SU-DHL-6 (cell line): ENCODE measurements around the gene C20orf144.

Experiments used
- H2AFZ ChIP-seq: fragments of 200-600 bp; sonication (generic); 2 replicates; pipeline ENCODE4 v1.6.1; 2014; ENCODE audit warnings: low read depth, mild to moderate bottlenecking, moderate library complexity, mixed read lengths, antibody characterized with exemption, low read length; ENCODE audit not compliant: severe bottlenecking
- H3F3A ChIP-seq: fragments of 200-600 bp; shearing (Covaris generic); 2 replicates; pipeline ENCODE4 v1.6.0; 2016; ENCODE audit warnings: antibody characterized with exemption, mild to moderate bottlenecking; ENCODE audit not compliant: insufficient read depth
- H3K27ac ChIP-seq: fragments of 200-600 bp; sonication (generic); 2 replicates; pipeline ENCODE4 v1.5.1; 2016; ENCODE audit warnings: low read depth, mild to moderate bottlenecking, low read length, moderate library complexity, mixed read lengths
- H3K27me3 ChIP-seq: fragments of 200-600 bp; sonication (generic), shearing (Covaris generic); 2 replicates; pipeline ENCODE4 v1.6.0; 2014; ENCODE audit warnings: mild to moderate bottlenecking, low read length
- H3K36me3 ChIP-seq: fragments of 200-600 bp; sonication (generic); 2 replicates; pipeline ENCODE4 v1.6.1; 2014; ENCODE audit warnings: mild to moderate bottlenecking, low read length, mixed read lengths
- H3K4me2 ChIP-seq: fragments of 300-600, 200-600 bp; shearing (Covaris generic), sonication (generic); 2 replicates; pipeline ENCODE4 v1.6.0; 2014; ENCODE audit warnings: low read length, low read depth, mild to moderate bottlenecking; ENCODE audit not compliant: poor library complexity, severe bottlenecking
- H3K4me3 ChIP-seq: fragments of 200-600 bp; sonication (generic); 2 replicates; pipeline ENCODE4 v1.5.1; 2014; ENCODE audit warnings: antibody characterized with exemption, low read length, mild to moderate bottlenecking, mixed read lengths; ENCODE audit not compliant: insufficient read depth, poor library complexity, severe bottlenecking
- H3K79me2 ChIP-seq: fragments of 200-600 bp; sonication (generic); 2 replicates; pipeline ENCODE4 v1.6.1; 2014; ENCODE audit warnings: mild to moderate bottlenecking, low read length, moderate library complexity; ENCODE audit not compliant: insufficient read depth
- H3K9ac ChIP-seq: fragments of 200-600 bp; sonication (generic); 2 replicates; pipeline ENCODE4 v1.7.0; 2014; ENCODE audit warnings: mild to moderate bottlenecking, low read length
- H3K9me2 ChIP-seq: fragments of 200-600 bp; sonication (generic); replicated peaks from 2 replicates; pipeline ENCODE4 v1.6.1; 2014; ENCODE audit warnings: low read length; ENCODE audit not compliant: insufficient read depth
- H3K9me3 ChIP-seq: fragments of 200-600 bp; sonication (generic); 2 replicates; pipeline ENCODE4 v1.6.1; 2014; ENCODE audit warnings: low read length, mixed read lengths; ENCODE audit not compliant: insufficient read depth
- H4K20me1 ChIP-seq: fragments of 200-600 bp; sonication (generic); 2 replicates; pipeline ENCODE4 v1.6.1; 2014; ENCODE audit warnings: low read depth, mild to moderate bottlenecking, antibody characterized with exemption, low read length, moderate library complexity, mixed read lengths
- EZH2phosphoT487 ChIP-seq: fragments of 200-600 bp; sonication (generic), shearing (Covaris generic); conservative IDR thresholded peaks from 2 replicates; pipeline ENCODE4 v1.6.1; 2018; ENCODE audit warnings: mild to moderate bottlenecking, antibody characterized with exemption, low read length, moderate library complexity, mixed read lengths
- TF ChIP-seq, protein P1 (sequence below): fragments of 200-600 bp; sonication (generic); IDR thresholded peaks from one replicate; pipeline ENCODE4 v1.5.1; 2017; ENCODE audit warnings: antibody characterized with exemption, mild to moderate bottlenecking, low read length, moderate library complexity; ENCODE audit not compliant: insufficient read depth, poor library complexity, severe bottlenecking

Gene C20orf144

GRCh38 chr20:33693289-33693688 lies 31.2 kb downstream of the C20orf144 start:
- H3K27me3 ChIP-seq = no peaks in the 10 kb centered on the region
- H2AFZ ChIP-seq = no peak overlapping the region
- H3K9me3 ChIP-seq = no peaks in the 10 kb centered on the region
- no peak overlapping the region for H3K27ac ChIP-seq
- no peaks in the 10 kb centered on the region for H3K36me3 ChIP-seq
- no peak overlapping the region for H3K4me3 ChIP-seq
- TF ChIP-seq, protein P1, sequence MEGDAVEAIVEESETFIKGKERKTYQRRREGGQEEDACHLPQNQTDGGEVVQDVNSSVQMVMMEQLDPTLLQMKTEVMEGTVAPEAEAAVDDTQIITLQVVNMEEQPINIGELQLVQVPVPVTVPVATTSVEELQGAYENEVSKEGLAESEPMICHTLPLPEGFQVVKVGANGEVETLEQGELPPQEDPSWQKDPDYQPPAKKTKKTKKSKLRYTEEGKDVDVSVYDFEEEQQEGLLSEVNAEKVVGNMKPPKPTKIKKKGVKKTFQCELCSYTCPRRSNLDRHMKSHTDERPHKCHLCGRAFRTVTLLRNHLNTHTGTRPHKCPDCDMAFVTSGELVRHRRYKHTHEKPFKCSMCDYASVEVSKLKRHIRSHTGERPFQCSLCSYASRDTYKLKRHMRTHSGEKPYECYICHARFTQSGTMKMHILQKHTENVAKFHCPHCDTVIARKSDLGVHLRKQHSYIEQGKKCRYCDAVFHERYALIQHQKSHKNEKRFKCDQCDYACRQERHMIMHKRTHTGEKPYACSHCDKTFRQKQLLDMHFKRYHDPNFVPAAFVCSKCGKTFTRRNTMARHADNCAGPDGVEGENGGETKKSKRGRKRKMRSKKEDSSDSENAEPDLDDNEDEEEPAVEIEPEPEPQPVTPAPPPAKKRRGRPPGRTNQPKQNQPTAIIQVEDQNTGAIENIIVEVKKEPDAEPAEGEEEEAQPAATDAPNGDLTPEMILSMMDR = no peak
- TF ChIP-seq EZH2phosphoT487 = no peak
- no peaks in the 10 kb centered on the region for H3K79me2 ChIP-seq
- H3K9me2 ChIP-seq = no peaks in the 10 kb centered on the region
- no peak overlapping the region for H3K4me2 ChIP-seq
- H4K20me1 ChIP-seq = no peaks in the 10 kb centered on the region
- H3F3A ChIP-seq = no peaks in the 10 kb centered on the region
- no peak overlapping the region for H3K9ac ChIP-seq

- no peak overlapping the region for H3K27ac ChIP-seq
- H3K4me2 ChIP-seq = no peak overlapping the region
- H2AFZ ChIP-seq = no peak overlapping the region
- no peaks in the 10 kb centered on the region for H3K79me2 ChIP-seq
- TF ChIP-seq, protein P1 = no peak
- TF ChIP-seq EZH2phosphoT487 = no peak
- no peaks in the 10 kb centered on the region for H3K9me2 ChIP-seq
- no peaks in the 10 kb centered on the region for H3F3A ChIP-seq
- H3K9me3 ChIP-seq = no peaks in the 10 kb centered on the region
- no peak overlapping the region for H3K4me3 ChIP-seq
- H4K20me1 ChIP-seq = no peaks in the 10 kb centered on the region
- H3K36me3 ChIP-seq = no peaks in the 10 kb centered on the region
- no peak overlapping the region for H3K9ac ChIP-seq
- no peaks in the 10 kb centered on the region for H3K27me3 ChIP-seq
Observed at GRCh38 chr20:33693741-33694638, 31.9 kb downstream of the C20orf144 start.

DNA sequence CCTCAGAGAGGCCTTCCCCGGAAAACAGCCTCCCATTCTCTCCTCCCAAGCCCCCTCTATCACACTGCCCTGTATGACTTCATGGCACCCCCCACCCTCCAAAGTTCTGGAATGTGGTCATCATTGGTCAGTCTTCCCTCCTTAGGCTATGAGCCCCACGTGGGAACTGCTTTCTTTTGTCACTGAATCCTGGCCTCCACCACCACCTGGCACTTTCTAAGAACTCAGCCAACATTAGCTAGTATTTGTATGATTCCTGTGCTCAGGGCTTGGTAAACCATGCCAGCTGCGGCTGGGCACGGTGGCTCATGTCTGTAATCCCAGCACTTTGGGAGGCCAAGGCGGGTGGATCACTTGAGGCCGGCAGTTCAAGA lies 32.5 kb downstream of the C20orf144 start:
- no peaks in the 10 kb centered on the region for H3K79me2 ChIP-seq
- no peak overlapping the region for H3K4me2 ChIP-seq
- no peak overlapping the region for H2AFZ ChIP-seq
- TF ChIP-seq EZH2phosphoT487 = no peak
- TF ChIP-seq, protein P1 = no peak
- H3K4me3 ChIP-seq = no peak overlapping the region
- no peak overlapping the region for H3K9ac ChIP-seq
- no peaks in the 10 kb centered on the region for H3K36me3 ChIP-seq
- H3K27me3 ChIP-seq = no peaks in the 10 kb centered on the region
- H3K9me2 ChIP-seq = no peaks in the 10 kb centered on the region
- no peaks in the 10 kb centered on the region for H3K9me3 ChIP-seq
- H3F3A ChIP-seq = no peaks in the 10 kb centered on the region
- H3K27ac ChIP-seq = no peak overlapping the region
- no peaks in the 10 kb centered on the region for H4K20me1 ChIP-seq
